H4 (cell line): Measurements from ENCODE around the gene COL6A1. TPM values are rescaled to one million over a fixed set of nuclear protein-coding genes. Genes with fewer than 3 reads are reported as not detected.

Source experiments
- DNase-seq: peaks from one replicate; pipeline ENCODE4 v3.0.0-alpha.2; 2015; ENCODE audit warnings: low spot score
- total RNA-seq: library from RNA; depleted of rRNA; stranded (reverse); fragments of >200 nt; shearing (Covaris generic); gene quantifications from 2 replicates; pipeline ENCODE4 v1.2.3, GENCODE V29; 2014; rRNA removed

The COL6A1 gene, protein sequence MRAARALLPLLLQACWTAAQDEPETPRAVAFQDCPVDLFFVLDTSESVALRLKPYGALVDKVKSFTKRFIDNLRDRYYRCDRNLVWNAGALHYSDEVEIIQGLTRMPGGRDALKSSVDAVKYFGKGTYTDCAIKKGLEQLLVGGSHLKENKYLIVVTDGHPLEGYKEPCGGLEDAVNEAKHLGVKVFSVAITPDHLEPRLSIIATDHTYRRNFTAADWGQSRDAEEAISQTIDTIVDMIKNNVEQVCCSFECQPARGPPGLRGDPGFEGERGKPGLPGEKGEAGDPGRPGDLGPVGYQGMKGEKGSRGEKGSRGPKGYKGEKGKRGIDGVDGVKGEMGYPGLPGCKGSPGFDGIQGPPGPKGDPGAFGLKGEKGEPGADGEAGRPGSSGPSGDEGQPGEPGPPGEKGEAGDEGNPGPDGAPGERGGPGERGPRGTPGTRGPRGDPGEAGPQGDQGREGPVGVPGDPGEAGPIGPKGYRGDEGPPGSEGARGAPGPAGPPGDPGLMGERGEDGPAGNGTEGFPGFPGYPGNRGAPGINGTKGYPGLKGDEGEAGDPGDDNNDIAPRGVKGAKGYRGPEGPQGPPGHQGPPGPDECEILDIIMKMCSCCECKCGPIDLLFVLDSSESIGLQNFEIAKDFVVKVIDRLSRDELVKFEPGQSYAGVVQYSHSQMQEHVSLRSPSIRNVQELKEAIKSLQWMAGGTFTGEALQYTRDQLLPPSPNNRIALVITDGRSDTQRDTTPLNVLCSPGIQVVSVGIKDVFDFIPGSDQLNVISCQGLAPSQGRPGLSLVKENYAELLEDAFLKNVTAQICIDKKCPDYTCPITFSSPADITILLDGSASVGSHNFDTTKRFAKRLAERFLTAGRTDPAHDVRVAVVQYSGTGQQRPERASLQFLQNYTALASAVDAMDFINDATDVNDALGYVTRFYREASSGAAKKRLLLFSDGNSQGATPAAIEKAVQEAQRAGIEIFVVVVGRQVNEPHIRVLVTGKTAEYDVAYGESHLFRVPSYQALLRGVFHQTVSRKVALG
- 29.6 and 34.1 TPM in 2 replicates for total RNA-seq

DNA sequence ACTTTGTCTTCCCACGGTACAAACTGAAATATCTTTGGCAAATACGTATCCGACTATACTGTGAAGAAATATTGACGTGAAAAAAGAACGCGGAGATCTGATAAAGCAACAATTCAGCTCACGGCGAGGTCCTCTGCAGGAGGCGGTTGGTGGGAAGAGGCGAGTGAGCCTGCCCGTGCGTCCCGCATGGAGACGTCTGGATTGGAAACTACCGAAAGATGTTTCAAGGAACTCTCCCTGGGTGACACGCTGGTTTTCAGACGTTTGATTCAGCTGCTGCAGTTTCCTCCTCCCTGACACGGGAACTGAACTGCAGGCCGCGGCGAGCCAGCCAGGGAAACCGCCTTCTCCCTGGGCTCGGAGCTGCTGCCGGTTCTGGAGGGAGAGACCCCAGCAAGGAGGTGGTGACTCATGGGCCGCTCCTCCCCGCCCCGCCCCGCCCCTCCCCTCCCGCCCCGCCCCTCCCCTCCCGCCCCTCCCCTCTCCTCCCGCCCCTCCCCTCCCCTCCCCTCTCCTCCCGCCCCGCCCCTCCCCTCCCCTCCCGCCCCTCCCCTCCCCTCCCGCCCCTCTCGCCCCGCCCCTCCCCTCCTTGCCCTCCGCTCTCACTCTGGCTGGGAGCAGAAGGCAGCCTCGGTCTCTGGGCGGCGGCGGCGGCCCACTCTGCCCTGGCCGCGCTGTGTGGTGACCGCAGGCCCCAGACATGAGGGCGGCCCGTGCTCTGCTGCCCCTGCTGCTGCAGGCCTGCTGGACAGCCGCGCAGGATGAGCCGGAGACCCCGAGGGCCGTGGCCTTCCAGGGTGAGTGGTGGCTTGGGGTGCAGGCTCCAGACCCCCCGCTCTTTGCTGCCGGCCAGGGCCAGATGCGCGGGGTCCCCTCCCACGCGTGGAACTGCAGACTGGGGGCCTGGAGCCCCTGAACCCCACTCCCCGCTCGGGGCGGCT, at the start of gene COL6A1:
TSS of gene COL6A1 (plus strand) at position 620 of the 941 bp plus-strand sequence. CDS start at position 701, 81 bp downstream.
- peak; percentile 85 for DNase-seq

DNA sequence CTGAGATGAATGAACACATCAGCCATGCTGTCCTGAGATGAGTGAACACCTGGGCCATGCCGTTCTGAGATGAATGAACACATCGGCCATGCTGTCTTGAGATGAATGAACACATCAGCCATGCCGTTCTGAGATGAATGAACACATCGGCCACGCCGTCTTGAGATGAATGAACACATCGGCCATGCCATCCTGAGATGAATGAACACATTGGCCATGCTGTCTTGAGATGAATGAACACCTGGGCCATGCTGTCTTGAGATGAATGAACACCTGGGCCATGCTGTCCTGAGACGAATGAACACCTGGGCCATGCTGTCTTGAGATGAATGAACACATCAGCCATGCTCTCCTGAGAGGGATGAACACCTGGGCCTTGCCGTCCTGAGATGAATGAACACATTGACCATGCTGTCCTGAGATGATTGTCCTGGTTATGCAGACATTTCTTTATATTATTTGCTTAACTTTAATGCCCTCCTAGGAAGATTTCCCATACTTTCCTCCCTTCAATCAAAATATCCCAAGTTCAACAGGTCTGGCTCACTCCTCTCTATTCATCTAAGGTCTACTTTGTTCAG, 48.6 kb upstream of the COL6A1 start:
- no peak for DNase-seq

DNA sequence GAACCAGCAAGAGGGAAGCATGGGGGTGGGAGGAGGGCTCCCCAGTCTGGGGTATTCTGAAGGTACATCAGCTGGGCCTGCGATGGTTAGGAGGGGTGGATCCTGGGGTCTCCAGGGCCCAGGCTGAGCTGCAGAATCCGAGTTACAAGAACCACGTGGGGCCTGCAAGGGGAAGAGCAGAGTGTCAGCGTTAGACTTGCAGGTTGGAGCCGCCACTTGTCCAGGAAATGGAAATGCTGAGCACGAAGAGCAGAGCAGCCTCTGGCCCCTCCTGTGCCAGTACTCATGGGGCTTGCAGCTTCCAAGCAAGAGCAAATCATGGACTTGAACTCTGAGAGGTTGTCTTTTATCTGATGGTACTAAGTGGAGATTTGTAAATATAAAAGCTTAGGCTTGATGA, 47.5 kb upstream of the COL6A1 start:
- no peak for DNase-seq

DNA sequence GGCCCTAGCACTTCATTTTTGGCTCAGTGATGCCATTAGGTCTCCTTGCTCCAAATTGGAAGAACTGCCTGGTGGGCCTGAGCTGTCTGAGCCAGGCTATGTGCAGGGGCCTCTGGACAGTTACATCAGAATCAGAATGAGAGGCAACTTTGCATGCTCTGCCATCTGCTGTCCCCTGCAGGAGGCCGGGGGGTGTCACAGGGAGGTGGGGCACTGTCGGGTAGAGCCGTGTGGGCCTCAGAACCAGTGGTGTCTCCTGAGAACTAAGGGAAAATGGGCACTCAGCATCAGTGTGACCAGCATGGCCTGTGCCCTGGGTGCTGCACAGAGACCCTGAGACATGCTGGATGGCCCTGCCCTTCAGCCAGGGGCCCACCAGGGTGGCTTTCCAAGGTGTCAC, 47.0 kb upstream of the COL6A1 start:
- no peak for DNase-seq

DNA sequence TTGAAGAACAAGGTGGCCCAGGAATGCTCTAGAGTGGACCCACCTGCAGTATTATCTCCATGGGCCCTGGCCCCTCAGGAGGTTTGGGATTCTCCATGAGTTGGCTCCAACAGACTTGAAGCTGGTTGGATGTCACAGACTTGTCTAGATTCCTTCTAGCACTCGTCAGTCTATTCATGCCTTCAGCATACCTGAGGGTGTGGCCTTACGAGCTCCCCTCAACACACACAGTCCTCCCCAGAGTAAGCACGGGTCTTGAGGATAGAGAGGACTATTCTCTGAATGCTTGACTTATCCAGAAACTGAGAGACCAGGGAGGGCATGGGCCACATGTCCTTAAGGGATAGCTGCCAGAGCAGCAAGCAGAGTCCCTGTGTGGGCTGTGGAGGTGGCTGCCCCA, 45.9 kb upstream of the COL6A1 start:
- DNase-seq: no peak

DNA sequence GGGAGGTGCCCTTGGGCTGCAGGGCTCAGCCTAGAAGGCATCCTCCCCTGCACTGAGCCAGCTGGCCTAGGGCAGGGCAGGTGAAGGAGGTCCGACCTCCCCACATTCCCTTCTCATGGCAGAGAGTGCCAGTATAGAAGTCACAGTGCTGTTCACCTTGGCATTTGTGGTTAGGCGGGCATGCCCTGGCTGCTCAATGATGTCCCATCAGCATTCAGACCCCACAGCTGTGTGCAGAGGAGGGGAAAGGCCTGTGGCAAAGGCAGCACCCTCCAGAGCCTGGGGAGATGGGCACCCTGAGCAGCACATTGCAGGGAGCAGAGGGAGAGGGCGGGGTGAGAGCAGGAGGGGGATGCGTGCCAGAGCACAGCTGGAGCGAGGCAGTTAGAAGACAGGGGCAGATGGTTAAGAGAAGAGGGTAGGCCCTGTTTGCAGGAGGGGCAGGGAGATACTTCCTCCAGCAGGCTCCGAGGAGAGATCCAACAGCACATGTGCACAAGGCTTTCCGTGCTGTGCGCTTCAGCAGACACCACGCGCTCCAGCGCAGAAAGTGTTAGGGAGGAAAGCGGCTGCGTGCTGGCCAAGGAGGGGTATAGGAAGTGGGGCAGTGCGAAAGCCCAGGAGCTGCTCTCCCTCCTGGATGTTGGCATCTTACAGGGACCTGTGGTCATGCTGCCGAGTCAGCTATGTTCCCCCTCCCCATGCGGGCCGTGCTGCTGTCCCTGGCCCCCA, 43.7 kb upstream of the COL6A1 start:
- DNase-seq: no peak

DNA sequence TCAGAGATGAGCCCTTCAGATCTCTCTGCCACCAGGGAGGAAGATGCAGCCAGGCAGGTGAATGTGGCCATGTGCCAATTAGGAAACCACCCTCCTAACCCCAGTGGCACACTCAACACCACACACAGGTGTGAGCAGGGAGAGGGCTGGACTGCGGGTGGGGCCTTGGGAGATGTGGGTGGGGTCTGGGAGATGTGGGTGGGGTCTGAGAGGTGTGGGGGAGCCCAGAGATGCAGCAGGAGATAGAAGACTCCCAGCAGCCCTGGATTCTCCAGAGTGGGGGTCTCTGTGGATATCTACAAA, 43.2 kb upstream of the COL6A1 start:
- DNase-seq: no peak

DNA sequence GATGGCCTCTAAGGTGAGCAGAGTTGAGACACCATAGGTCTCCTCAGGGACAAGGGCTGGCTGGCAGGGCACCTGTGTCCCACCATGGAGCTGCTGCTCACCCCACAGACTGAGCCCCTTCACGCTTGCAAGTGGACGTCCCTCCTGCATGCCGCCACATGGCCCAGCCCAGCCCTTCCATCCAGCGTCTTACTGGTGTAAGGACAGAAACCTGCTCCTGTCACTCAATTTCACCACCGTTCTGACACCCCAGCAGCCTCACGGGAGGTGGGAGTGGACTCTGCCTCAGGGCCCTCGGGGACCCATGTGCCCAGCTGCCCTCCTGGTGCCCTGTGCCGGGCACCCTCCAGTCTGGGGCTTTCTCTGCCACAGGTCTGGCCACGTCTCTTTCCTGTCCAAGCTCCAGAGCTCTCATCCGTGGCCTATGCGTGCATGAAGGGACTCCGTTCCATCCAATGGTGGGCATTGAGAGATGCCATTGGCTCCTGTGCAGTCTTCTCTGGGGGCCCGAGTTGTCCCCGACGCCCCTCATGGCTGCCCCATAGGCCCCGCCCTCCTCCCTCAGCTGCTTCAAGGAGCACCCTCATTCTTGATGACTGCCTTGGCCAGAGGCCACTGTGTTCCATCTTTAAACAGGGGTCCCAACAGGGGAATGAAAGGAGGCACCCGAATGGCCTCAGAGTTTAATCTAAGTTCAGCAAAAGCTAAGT, 42.6 kb upstream of the COL6A1 start:
- no peak for DNase-seq

DNA sequence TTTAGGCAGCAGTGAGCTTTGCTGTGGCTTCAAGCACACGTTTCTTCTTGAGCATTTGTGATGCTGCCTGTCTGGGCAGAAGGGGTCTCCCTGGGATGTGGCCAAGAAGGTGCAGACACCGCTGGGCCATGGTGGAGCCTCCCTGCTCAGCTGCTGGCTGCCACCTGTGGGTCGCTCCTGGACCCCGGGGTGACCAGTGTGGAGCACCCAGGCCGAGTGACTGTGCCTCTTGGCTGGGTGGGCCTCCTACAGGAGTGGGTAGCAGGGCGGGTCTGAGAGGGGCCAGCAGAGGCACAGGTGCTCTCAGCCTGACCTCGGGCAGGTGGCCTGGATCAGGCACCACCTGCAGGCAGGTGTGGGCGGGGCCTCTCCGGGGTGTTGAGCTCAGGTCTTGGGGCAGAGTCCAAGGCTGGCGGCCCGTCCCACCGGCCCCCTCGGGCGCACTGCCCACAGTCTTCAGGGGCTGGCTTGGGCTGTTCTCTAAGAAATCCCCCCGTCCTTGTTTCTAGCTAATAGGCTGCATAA, 42.0 kb upstream of the COL6A1 start:
- DNase-seq: no peak

DNA sequence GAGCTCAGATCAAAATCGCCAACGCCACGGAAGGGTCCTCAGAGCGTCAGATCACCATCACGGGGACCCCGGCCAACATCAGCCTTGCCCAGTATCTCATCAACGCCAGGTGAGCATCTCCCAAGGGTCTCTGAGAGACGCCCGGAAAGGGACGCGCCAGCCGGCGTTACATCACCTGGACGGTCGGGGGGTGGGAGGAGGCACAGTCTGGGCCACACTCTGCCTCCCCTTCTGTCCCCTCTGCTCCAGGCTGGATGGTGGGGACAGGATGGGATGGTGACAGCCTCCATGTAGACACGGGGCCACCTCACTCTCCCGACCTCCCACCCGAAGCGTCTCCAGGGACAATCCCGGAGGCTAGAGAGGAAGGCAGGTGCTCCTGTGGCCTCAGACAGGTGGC, 41.5 kb upstream of the COL6A1 start:
- DNase-seq: no peak

DNA sequence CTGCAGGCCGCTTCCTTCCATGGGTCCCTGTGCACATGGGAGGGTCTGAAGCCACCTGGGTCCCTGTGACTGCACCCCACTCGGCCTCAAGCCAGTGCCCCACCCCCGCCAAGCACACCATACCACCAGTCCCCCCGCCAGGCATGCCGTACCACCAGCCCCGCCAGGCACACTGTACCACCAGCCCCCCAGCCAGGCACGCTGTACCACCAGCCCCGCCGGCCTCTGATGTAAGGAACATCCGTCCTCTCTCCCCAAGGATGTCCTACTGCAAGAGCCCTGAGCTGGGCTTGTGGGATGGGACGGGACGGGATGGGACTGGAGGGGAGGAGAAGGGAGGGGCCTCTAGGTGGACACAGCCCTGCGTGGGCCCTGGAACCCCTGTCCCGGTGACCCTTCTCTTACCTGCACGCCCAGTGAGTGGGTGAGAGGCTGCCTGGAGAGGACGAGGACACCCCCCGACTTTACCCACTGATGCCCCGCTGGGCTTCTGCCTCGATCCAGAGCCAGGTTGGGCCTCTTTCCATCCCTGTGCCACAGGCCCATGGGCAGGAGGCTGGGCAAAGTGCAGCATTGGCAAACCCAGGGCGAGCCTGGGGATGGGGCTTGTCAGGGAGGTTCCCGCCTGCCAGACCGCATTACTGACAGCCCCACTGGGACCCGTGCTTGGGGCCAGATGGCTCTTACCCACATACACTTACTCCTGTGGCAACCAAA, 40.8 kb upstream of the COL6A1 start:
- no peak for DNase-seq

DNA sequence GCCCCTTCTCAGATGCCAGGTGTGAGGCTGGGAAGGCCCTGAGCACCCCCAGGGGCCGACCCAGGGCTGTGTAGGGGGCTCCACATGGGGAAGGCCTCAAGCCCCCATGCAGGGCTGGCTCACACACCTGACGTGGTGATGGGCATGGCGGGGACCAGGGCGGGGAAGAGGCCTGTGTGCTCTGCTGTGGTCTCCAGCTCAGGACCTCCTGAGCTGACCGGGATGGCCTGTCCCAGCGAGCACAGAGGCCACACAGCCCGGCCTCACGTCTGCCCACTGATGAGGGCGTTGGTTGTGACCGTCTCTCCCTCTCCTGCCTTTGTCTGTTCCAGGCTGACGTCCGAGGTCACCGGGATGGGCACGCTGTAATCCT, 40.2 kb upstream of the COL6A1 start:
- DNase-seq: no peak

DNA sequence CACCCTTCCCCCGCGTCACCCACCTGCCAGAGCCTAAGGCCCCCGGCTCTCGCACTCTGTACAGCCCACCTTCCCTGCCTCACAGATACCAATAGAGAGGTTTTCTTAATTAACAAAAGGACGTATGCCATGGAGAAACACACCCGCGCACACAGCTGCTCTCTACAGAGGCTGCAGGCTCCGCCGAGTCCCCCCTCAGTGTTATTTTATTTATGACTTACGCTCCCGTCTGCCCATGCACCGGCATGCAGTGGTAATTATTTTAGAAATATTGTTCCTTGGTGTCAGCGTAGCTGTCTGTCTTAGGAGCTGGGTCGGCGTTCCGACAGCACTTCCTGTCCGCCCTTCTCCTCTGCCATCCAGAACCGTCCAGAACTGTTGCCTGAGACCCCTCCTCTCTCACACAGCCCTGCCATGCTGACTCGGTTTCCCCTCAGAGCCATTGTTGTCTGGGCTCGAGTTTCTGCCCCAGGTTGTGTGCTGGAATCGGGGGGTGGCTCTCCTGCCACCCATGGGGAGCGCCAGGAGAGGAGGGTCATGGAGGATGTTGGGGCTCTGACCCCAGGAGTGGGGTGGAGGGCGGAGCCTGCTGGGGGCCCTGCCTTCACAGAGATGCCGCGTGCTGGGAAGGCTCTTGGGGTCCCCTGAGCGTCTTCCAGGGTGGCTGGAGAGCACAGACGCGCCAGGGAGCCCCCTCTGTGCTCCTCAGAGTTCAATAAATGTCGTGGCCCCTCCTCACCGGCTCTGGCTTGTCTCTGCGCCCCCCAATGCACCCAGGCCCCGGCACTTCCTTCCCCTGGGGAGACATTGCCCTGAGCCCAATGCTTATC, 39.6 kb upstream of the COL6A1 start:
- no peak for DNase-seq

DNA sequence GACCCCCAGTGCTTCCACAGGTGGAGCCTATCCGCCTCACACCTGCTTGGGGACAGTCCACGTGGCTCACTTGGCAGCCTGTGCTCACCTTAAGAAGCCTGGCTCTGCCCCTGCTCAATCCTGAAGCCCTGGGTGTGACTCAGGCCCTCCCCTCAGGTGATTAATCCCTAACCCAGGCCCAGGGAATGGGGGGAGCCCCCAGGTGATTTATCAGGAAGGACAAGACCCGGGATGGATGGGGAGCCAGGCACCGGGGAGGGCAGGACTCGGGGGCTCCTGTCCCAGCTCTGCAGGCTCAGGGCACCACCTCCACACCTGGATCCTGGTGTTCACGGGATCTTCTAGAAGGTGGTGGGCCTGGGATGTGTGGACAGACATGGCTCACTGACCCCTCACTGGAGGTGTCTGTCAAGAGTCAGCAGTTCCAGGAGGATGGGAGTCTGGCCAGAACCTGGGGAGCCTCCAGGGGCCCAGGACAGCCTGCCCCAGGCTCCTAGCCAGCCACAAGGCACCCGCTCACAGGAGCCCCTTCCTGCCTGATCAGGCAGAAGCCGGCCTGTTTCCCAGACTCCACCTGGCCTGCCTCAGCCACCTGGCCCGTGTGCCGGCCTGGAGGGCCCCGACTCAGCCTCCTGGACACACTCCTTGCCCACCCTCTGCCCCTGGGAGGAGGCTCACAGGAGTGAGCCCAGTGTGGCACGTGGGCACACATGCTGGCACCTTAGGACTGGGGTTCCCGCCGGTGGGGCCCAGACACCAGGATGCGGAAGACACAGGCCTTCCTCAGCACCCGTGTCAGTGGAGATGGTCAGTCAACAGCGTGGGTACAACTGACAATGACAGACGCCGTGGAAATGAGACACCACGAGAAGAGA, 38.6 kb upstream of the COL6A1 start:
- no peak for DNase-seq

DNA sequence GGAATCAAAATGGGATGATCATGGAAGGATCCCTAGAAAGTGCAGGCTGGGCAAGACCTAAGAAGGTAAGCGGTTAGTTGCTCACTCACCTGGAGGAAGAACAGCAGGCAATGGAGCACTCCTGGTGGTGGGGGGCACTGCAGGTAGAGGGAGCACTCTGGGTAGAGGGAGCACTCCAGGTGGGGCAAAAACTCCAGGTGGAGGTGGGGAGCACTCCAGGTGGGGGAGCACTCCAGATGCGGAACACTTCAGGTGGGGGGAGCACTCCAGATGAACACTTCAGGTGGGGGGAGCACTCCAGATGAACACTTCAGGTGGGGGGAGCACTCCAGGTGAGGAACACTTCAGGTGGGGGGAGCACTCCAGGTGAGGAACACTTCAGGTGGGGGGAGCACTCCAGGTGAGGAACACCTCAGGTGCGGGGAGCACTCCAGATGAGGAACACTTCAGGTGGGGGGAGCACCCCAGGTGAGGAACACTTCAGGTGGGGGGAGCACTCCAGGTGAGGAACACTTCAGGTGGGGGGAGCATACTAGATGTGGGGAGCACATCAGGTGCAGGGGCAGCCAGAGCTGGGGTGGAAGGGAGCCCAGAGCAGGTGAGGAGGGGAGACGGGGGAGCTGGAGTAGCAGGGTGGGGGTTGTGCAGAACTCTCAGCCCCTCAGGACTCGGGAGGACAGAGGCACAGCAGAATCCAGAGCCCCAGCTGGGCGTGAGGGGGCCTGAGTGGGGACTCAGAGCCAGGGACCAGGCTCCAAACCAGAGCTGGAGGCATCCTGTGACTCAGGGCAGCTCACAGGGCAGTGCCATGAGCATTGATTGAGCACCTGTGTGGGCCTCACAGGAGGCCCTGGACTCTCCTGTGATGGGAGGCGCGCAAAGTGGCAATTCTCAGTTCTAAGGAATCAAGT, 37.7 kb upstream of the COL6A1 start:
- no peak for DNase-seq

DNA sequence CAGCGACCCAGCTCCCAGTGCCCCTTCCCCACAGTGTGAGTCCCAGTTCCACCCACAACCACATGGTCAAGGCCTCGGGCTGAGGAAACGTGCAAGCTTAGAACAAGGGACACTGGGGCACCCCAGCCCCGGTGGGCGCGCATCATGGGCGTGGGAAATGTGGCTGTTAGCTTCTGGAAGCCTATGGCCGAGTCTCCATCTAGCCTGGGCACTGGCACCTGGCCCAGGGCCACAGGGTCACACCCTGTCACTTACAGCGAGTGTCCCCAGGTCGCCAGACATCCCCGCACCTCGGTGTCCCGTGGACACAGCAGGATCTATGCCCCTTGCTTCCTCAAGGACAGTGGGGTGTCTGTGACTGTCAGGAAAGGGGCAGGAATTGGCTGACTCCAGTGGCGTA, 37.0 kb upstream of the COL6A1 start:
- no peak for DNase-seq
